ENCODE results near the gene BMP4.

- TF ChIP-seq POLR2A (IDR thresholded peaks at IDR 0.05; ENCODE audit: low read depth, low read length), result no peak
- TF ChIP-seq POLR2AphosphoS5 (IDR thresholded peaks at IDR 0.05; ENCODE audit: low read depth, low read length), result no peak
- no peak for TF ChIP-seq TAF1 (IDR thresholded peaks at IDR 0.05; ENCODE audit: borderline replicate concordance, low read depth, low read length)
Observed at GRCh38 chr14:53955229-53955556, 1.4 kb downstream of the BMP4 start.

Measured in GM12892 (cell line).